Breast epithelium (tissue), 4 donors: ENCODE results near the gene GABARAP. TPM values are rescaled to one million over a fixed set of nuclear protein-coding genes. Genes with fewer than 3 reads are reported as not detected.
A peak's percentile ranks its signal among the peaks of the same experiment; 100 is the strongest.

Source experiments
- DNase-seq, 2 donors: peaks; one replicate each; pipeline ENCODE4 v3.0.0-alpha.2; 2019; ENCODE audit warnings: low spot score in 2 of 2
- H3K27ac ChIP-seq, 2 donors: fragments of 200-600 bp; sonication (generic) in 1 of 2; one replicate each; pipeline ENCODE4 v1.5.1; 2016 to 2019; ENCODE audit warnings: mild to moderate bottlenecking in 1 of 2
- H3K27me3 ChIP-seq, 2 donors: fragments of 200-600 bp; sonication (generic) in 1 of 2; one replicate each; pipeline versions ENCODE4 v1.5.1 to v1.6.0; 2017 to 2019; ENCODE audit warnings: control low read depth in 1 of 2, mild to moderate bottlenecking in 1 of 2
- H3K36me3 ChIP-seq: fragments of 200-600 bp; one replicate; pipeline ENCODE4 v1.5.1; 2019
- H3K4me1 ChIP-seq, 2 donors: fragments of 200-600 bp; sonication (generic); one replicate each; pipeline ENCODE4 v1.5.1; 2016 to 2019; ENCODE audit warnings: control low read depth in 1 of 2
- H3K4me3 ChIP-seq, 3 donors: fragments of 200-600 bp; sonication (generic); 1 replicate in 2 of 3; 2 replicates in 1 of 3; pipeline ENCODE4 v1.5.1; 2016 to 2019; ENCODE audit warnings: mild to moderate bottlenecking in 3 of 3, moderate library complexity in 2 of 3
- H3K9me3 ChIP-seq, 2 donors: fragments of 200-600 bp; sonication (generic) in 1 of 2; one replicate each; pipeline ENCODE4 v1.5.1; 2016 to 2019; ENCODE audit warnings: control low read depth in 1 of 2
- CTCF ChIP-seq, 3 donors: fragments of 450-650 bp; IDR thresholded peaks; one replicate each; pipeline ENCODE4 v1.5.1; 2016 to 2017; ENCODE audit warnings: antibody characterized with exemption in 3 of 3, mild to moderate bottlenecking in 3 of 3, moderate library complexity in 3 of 3
- POLR2A ChIP-seq: fragments of 450-650 bp; IDR thresholded peaks from one replicate; pipeline ENCODE4 v1.6.1; 2016; ENCODE audit warnings: antibody characterized with exemption, mild to moderate bottlenecking, moderate library complexity
- POLR2AphosphoS5 ChIP-seq, 3 donors: sonication (generic); formaldehyde crosslinking; IDR thresholded peaks; one replicate each; pipeline ENCODE4 v1.6.1; 2017; ENCODE audit warnings: antibody characterized with exemption in 3 of 3
- intact Hi-C: fragments of 100-400 bp; cut with DNase I; formaldehyde crosslinking; loops from one replicate; pipeline ENCODE4 v1.15.1; 2023; ENCODE audit warnings: low total_unique reads
- total RNA-seq, 3 donors: library from RNA; depleted of rRNA; stranded (reverse); fragments of >200 nt; gene quantifications; one replicate each; pipeline ENCODE4 v1.1.0, GENCODE V29; 2016

Gene GABARAP
- total RNA-seq, 3 donors from 2014 or later, result 620 to 765 (median 631) TPM

- Histone ChIP-seq H3K4me3 (peak overlapping the region; percentile 85 to 89 (median 85)), H3K4me1 (peaks cover 4 to 17% of the 10 kb centered on the region in 2 donors), H3K9me3 (no peaks in the 10 kb centered on the region), H3K36me3 (no peaks in the 10 kb centered on the region), H3K27me3 (no peaks in the 10 kb centered on the region), H3K27ac (peak overlapping the region; percentile 99 to 100)
- TF ChIP-seq POLR2AphosphoS5 (IDR thresholded peaks at IDR 0.05) (peak; percentile 97 to 99 (median 98)), CTCF (IDR thresholded peaks at IDR 0.05) (no peak), POLR2A (peak; percentile 49)
- intact Hi-C loops, result no loop called here
- peak; percentile 94 to 97 for DNase-seq
Observed at GRCh38 chr17:7242717-7243452, 636 bp upstream of the GABARAP start.

- intact Hi-C loops, result no loop called here
- Histone ChIP-seq H3K9me3 (no peaks in the 10 kb centered on the region), H3K27me3 (no peaks in the 10 kb centered on the region), H3K36me3 (no peaks in the 10 kb centered on the region), H3K27ac (peak overlapping the region; percentile 99 to 100), H3K4me3 (peak overlapping the region; percentile 85 to 89 (median 85)), H3K4me1 (peaks cover 4 to 17% of the 10 kb centered on the region in 2 donors)
- DNase-seq, result no peak
- TF ChIP-seq POLR2A, result no peak
- TF ChIP-seq CTCF (IDR thresholded peaks at IDR 0.05), result no peak
- TF ChIP-seq POLR2AphosphoS5 (IDR thresholded peaks at IDR 0.05), result no peak
Observed at GRCh38 chr17:7241090-7241733, 1.0 kb downstream of the GABARAP start.

- Histone ChIP-seq H3K36me3 (no peaks in the 10 kb centered on the region), H3K4me3 (peak overlapping the region; percentile 12 to 89 (median 85)), H3K27ac (peak overlapping the region; percentile 99 to 100), H3K9me3 (no peaks in the 10 kb centered on the region), H3K4me1 (peaks cover 4 to 18% of the 10 kb centered on the region in 2 donors), H3K27me3 (no peaks in the 10 kb centered on the region)
- intact Hi-C loops, result no loop called here
- TF ChIP-seq CTCF (IDR thresholded peaks at IDR 0.05) (no peak), POLR2A (no peak), POLR2AphosphoS5 (IDR thresholded peaks at IDR 0.05) (no peak)
- no peak for DNase-seq
Observed at GRCh38 chr17:7240375-7240774, 1.9 kb downstream of the GABARAP start.

GRCh38 chr17:7239091-7240027 lies 2.9 kb downstream of the GABARAP start, which contains the start of gene PHF23:
Gene PHF23 (minus strand): TSS chr17:7239457. CDS start chr17:7239279, 178 bp downstream.
- DNase-seq, result peak; percentile 99
- no peaks in the 10 kb centered on the region for H3K27me3 ChIP-seq
- peaks cover 4 to 26% of the 10 kb centered on the region in 2 donors for H3K4me1 ChIP-seq
- no peaks in the 10 kb centered on the region for H3K9me3 ChIP-seq
- H3K36me3 ChIP-seq, result no peaks in the 10 kb centered on the region
- H3K27ac ChIP-seq, result peak within 1 kb of the TSS; percentile 97 to 100
- peak; percentile 23 to 63 (median 61) for TF ChIP-seq CTCF (IDR thresholded peaks at IDR 0.05)
- peak; percentile 74 to 93 (median 86) for TF ChIP-seq POLR2AphosphoS5 (IDR thresholded peaks at IDR 0.05)
- TF ChIP-seq POLR2A, result peak; percentile 38
- intact Hi-C loops, result no loop called here
- peak within 1 kb of the TSS; percentile 85 to 99 (median 89) for H3K4me3 ChIP-seq
